ENCODE data around the gene ZC3HAV1.

DNA sequence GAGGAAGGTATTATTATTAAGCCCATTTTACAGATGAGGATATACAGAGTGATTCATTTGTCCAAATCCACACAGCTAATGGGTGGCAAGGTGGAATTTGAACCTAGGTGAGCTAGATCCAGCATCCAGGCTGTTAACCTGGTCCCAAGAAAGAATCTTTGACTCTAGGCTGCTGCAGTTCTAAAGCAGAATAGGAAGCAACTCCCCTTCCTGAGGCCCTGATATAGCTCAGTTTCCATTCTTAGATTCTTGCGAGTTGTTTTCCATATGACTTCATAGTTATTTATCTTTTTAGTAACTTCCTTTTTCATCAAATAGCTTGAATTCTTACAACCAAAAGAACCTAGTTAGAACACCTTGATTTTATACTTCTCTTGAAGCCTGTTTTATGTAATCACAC, 49.6 kb downstream of the ZC3HAV1 start:
- TF ChIP-seq, protein P1, sequence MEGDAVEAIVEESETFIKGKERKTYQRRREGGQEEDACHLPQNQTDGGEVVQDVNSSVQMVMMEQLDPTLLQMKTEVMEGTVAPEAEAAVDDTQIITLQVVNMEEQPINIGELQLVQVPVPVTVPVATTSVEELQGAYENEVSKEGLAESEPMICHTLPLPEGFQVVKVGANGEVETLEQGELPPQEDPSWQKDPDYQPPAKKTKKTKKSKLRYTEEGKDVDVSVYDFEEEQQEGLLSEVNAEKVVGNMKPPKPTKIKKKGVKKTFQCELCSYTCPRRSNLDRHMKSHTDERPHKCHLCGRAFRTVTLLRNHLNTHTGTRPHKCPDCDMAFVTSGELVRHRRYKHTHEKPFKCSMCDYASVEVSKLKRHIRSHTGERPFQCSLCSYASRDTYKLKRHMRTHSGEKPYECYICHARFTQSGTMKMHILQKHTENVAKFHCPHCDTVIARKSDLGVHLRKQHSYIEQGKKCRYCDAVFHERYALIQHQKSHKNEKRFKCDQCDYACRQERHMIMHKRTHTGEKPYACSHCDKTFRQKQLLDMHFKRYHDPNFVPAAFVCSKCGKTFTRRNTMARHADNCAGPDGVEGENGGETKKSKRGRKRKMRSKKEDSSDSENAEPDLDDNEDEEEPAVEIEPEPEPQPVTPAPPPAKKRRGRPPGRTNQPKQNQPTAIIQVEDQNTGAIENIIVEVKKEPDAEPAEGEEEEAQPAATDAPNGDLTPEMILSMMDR (optimal IDR thresholded peaks at IDR 0.05 in 1 of 3, IDR thresholded peaks at IDR 0.05 in 1 of 3, conservative IDR thresholded peaks at IDR 0.05 in 1 of 3; ENCODE audit: extremely low read depth in 1 of 3, insufficient read depth in 2 of 3, low read length in 3 of 3): no peak
- no peak for TF ChIP-seq EZH2 (IDR thresholded peaks at IDR 0.05; ENCODE audit: low read length)
